ENCODE data around the gene MAST1. TPM values are rescaled to one million over a fixed set of nuclear protein-coding genes. Genes with fewer than 3 reads are reported as not detected.
A peak's percentile ranks its signal among the peaks of the same experiment; 100 is the strongest.

Gene MAST1
- total RNA-seq, 1 donor from 2014 or later = 1.2 TPM

DNA sequence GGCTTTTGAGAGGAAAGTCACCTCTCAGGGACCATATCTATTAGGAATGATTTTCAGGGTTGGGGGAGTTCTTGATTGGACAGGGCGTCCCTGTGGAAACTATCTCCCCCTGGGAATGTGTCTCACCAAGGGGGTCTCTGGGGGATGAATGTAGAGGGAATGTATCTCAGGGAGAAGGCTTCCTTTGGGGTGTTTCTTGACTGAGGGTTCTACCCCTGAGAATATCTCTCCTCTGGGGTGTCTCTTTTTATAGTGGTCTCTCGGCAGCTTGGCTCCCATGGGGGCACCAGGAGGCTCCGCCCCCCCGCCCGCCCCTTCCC, 4.9 kb upstream of the MAST1 start:
- H3K9me3 ChIP-seq = no peaks in the 10 kb centered on the region
- H3K4me1 ChIP-seq = peaks cover 17% of the 10 kb centered on the region
- H3K27me3 ChIP-seq = peaks cover 28% of the 10 kb centered on the region
- TF ChIP-seq CTCF (IDR thresholded peaks at IDR 0.05) = no peak
- no peak for TF ChIP-seq POLR2AphosphoS5 (IDR thresholded peaks at IDR 0.05; ENCODE audit: insufficient read depth in 1 of 2, low read depth in 1 of 2)
- no peak for TF ChIP-seq POLR2A (IDR thresholded peaks at IDR 0.05)
- H3K27ac ChIP-seq = no peak overlapping the region
- no peak for DNase-seq (ENCODE audit: extremely low spot score in 2 of 2)
- peak overlapping the region in 1 of 2 donors; percentile 41 for H3K4me3 ChIP-seq
- intact Hi-C loops (cut with DNase I) = no loop called here
- no peaks in the 10 kb centered on the region for H3K36me3 ChIP-seq

- Histone ChIP-seq H3K27me3 (peaks cover 33% of the 10 kb centered on the region), H3K4me3 (peak overlapping the region; percentile 41 to 43)
- intact Hi-C loops (cut with DNase I) = no loop called here
These were observed 4.4 kb upstream of the MAST1 start for GRCh38 chr19:12833738-12834565.

GRCh38 chr19:12834566-12834943, 3.8 kb upstream of the MAST1 start, which contains the start of gene RTBDN:
Gene RTBDN (minus strand): TSS chr19:12834579. CDS start chr19:12829979, 4,600 bp downstream.
- TF ChIP-seq CTCF (IDR thresholded peaks at IDR 0.05) (no peak), POLR2AphosphoS5 (IDR thresholded peaks at IDR 0.05; ENCODE audit: insufficient read depth in 1 of 2, low read depth in 1 of 2) (no peak), POLR2A (IDR thresholded peaks at IDR 0.05) (no peak)
- intact Hi-C loops (cut with DNase I) = no loop called here
- H3K36me3 ChIP-seq = no peaks in the 10 kb centered on the region
- no peak for DNase-seq (ENCODE audit: extremely low spot score in 2 of 2)
- peaks cover 26% of the 10 kb centered on the region for H3K4me1 ChIP-seq
- peak within 1 kb of the TSS; percentile 41 to 43 for H3K4me3 ChIP-seq
- no peak within 1 kb of the TSS for H3K27ac ChIP-seq
- H3K9me3 ChIP-seq = no peaks in the 10 kb centered on the region
- H3K27me3 ChIP-seq = peaks cover 35% of the 10 kb centered on the region

More at GRCh38 chr19:12833738-12834565, 4.4 kb upstream of the MAST1 start:
- H3K9me3 ChIP-seq = no peaks in the 10 kb centered on the region
- H3K27ac ChIP-seq = no peak overlapping the region
- TF ChIP-seq CTCF (IDR thresholded peaks at IDR 0.05) (no peak), POLR2AphosphoS5 (IDR thresholded peaks at IDR 0.05; ENCODE audit: insufficient read depth in 1 of 2, low read depth in 1 of 2) (no peak), POLR2A (IDR thresholded peaks at IDR 0.05) (no peak)
- no peaks in the 10 kb centered on the region for H3K36me3 ChIP-seq
- H3K4me1 ChIP-seq = peaks cover 22% of the 10 kb centered on the region
- no peak for DNase-seq (ENCODE audit: extremely low spot score in 2 of 2)

DNA sequence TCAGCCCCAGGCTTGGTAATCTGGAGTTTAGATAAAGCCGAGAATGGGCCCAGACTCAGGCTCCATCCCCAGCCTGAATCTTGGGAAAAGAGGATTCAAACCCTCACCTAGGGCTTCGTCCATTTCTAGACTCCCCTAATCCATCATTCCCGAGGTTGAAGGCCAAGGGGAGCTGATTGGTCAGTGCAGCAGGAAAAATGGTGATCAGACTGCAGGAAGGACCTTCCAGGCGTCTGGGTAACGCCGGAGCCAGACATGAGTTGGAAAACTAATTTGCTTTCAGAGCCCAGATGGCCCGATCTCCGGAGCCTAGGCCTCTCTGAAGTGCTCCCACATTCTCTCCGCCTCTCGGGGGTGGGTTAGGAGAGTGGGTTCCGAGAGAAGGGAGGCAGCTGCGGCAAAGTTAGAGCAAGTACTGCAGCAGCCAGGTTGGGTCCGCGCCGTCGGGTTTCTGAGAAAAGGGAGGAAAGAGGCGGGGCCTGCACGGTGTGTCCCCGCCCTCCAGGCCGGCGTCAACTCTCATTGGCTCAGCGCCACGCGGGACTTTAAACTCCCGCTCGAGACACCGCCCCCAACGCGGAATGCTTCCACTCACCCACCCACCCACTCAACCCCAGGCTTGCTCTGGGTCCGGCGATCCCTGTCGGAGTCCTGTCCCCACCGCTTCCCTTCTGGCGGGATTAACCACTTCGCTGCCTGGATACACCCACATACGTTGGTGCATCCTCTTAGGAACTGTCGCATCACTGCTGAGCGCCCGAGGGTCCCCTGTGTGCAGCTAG, 3.1 kb upstream of the MAST1 start:
- no peak overlapping the region for H3K27ac ChIP-seq
- DNase-seq (ENCODE audit: extremely low spot score in 2 of 2) = no peak
- intact Hi-C loops (cut with DNase I) = no loop called here
- H3K4me1 ChIP-seq = peaks cover 26% of the 10 kb centered on the region
- H3K36me3 ChIP-seq = no peaks in the 10 kb centered on the region
- H3K9me3 ChIP-seq = no peaks in the 10 kb centered on the region
- peaks cover 38% of the 10 kb centered on the region for H3K27me3 ChIP-seq
- H3K4me3 ChIP-seq = no peak overlapping the region
- TF ChIP-seq POLR2AphosphoS5 (IDR thresholded peaks at IDR 0.05; ENCODE audit: insufficient read depth in 1 of 2, low read depth in 1 of 2) (no peak), CTCF (IDR thresholded peaks at IDR 0.05) (no peak), POLR2A (IDR thresholded peaks at IDR 0.05) (no peak)

GRCh38 chr19:12836529-12836863, 1.8 kb upstream of the MAST1 start:
- Histone ChIP-seq H3K9me3 (no peaks in the 10 kb centered on the region), H3K4me1 (peaks cover 26% of the 10 kb centered on the region), H3K27me3 (peaks cover 51% of the 10 kb centered on the region), H3K36me3 (no peaks in the 10 kb centered on the region), H3K27ac (no peak overlapping the region), H3K4me3 (no peak overlapping the region)
- intact Hi-C loops (cut with DNase I) = no loop called here
- DNase-seq (ENCODE audit: extremely low spot score in 2 of 2) = no peak
- no peak for TF ChIP-seq CTCF (IDR thresholded peaks at IDR 0.05)
- no peak for TF ChIP-seq POLR2A (IDR thresholded peaks at IDR 0.05)
- no peak for TF ChIP-seq POLR2AphosphoS5 (IDR thresholded peaks at IDR 0.05; ENCODE audit: insufficient read depth in 1 of 2, low read depth in 1 of 2)
